HepG2 (cell line): ENCODE results near the gene MSGN1. TPM values are rescaled to one million over a fixed set of nuclear protein-coding genes. Genes with fewer than 3 reads are reported as not detected.

Source experiments
- ATAC-seq: fragments of 200-7000 bp; cut with Tn5 transposase; 3 replicates; pipeline ENCODE4 v1.9.1; 2020; ENCODE audit warnings: mild to moderate bottlenecking, moderate library complexity
- BruUV-seq: library from RNA; stranded (reverse); fragments of 400-500 nt; replicated peaks from 2 replicates; lab custom pipeline; 2021; lab: Mats Ljungman, UMichigan
- CTCF ChIA-PET: fragments of 300-600 bp; formaldehyde crosslinking; extraction: SDS; loops from one replicate; lab custom pipeline; 2021; ENCODE audit warnings: low total read pairs, inconsistent platforms, low intra/inter-chr PET ratio; lab: Yijun Ruan, JAX
- POLR2A ChIA-PET: fragments of 350-600 bp; sonication (Branson Sonifier 250); formaldehyde crosslinking; loops from one replicate; lab custom pipeline; 2020; ENCODE audit warnings: antibody characterized with exemption, inconsistent platforms; lab: Yijun Ruan, JAX
- DNase-seq: peaks from one replicate; pipeline ENCODE4 v3.0.0-alpha.2; 2015; ENCODE audit warnings: low spot score
- FAIRE-seq: peaks from 3 replicates; lab custom pipeline; 2011; peaks lifted over from hg19 to GRCh38; lab: Jason Lieb, UNC
- H2AFZ ChIP-seq: one replicate; pipeline ENCODE4 v1.6.1; 2011; ENCODE audit warnings: low read length, inconsistent platforms
- H3K27ac ChIP-seq: fragments of 300-600 bp; 3 replicates; pipeline ENCODE4 v1.8.0; 2011; ENCODE audit warnings: mixed run types, mild to moderate bottlenecking, mixed read lengths, low read length, inconsistent platforms; ENCODE audit not compliant: insufficient read depth; ENCODE audit errors: extremely low read length
- H3K27me3 ChIP-seq, 2 experiments: fragments of 200-600 bp in 1 of 2; 2 replicates in 1 of 2; 3 replicates in 1 of 2; pipeline versions ENCODE4 v1.6.0 to v1.8.0; 2011; ENCODE audit warnings: low read length in 2 of 2, mild to moderate bottlenecking in 2 of 2, moderate library complexity in 2 of 2, inconsistent platforms in 1 of 2; ENCODE audit not compliant: insufficient read depth in 2 of 2, control insufficient read depth in 1 of 2
- H3K36me3 ChIP-seq, 2 experiments: fragments of 200-600 bp in 1 of 2; replicated peaks in 1 of 2; 2 replicates in 1 of 2; 3 replicates in 1 of 2; pipeline versions ENCODE4 v1.5.1 to v1.8.0; 2011; ENCODE audit warnings: low read length in 2 of 2, inconsistent platforms in 1 of 2; ENCODE audit not compliant: insufficient read depth in 2 of 2, control insufficient read depth in 1 of 2
- H3K4me1 ChIP-seq: 2 replicates; pipeline ENCODE4 v1.5.1; 2012; ENCODE audit warnings: low read length, inconsistent platforms; ENCODE audit not compliant: insufficient read depth
- H3K4me2 ChIP-seq: 2 replicates; pipeline ENCODE4 v1.6.0; 2011; ENCODE audit warnings: low read depth, low read length, inconsistent platforms
- H3K4me3 ChIP-seq, 3 experiments: fragments of 200-600 bp in 1 of 3; sonication (generic), shearing (Covaris generic) in 1 of 3; replicated peaks in 1 of 3; 2 replicates each; pipeline ENCODE4 v1.5.1; 2011 to 2016; ENCODE audit warnings: low read length in 3 of 3, inconsistent platforms in 2 of 3, low read depth in 2 of 3, mild to moderate bottlenecking in 2 of 3, control low read depth in 1 of 3, mixed read lengths in 1 of 3; ENCODE audit not compliant: insufficient read depth in 1 of 3
- H3K79me2 ChIP-seq: one replicate; pipeline ENCODE4 v1.6.1; 2011; ENCODE audit warnings: low read length, inconsistent platforms; ENCODE audit not compliant: insufficient read depth
- H3K9ac ChIP-seq: 2 replicates; pipeline ENCODE4 v1.6.0; 2011; ENCODE audit warnings: mild to moderate bottlenecking, low read depth, low read length, inconsistent platforms; ENCODE audit not compliant: insufficient read depth
- H3K9me3 ChIP-seq: 2 replicates; pipeline ENCODE4 v1.5.1; 2012; ENCODE audit warnings: mild to moderate bottlenecking, low read length
- H4K20me1 ChIP-seq: 2 replicates; pipeline ENCODE4 v1.6.0; 2011; ENCODE audit warnings: inconsistent platforms, mild to moderate bottlenecking, low read length, moderate library complexity; ENCODE audit not compliant: insufficient read depth
- CEBPB ChIP-seq: IDR thresholded peaks from 2 replicates; pipeline ENCODE4 v1.6.1; 2011; ENCODE audit warnings: low read depth, low read length, improper control_type of control experiment, borderline replicate concordance
- KDM6A ChIP-seq: IDR thresholded peaks from 2 replicates; pipeline ENCODE4 v1.6.1; 2016; ENCODE audit warnings: low read depth
- NBN ChIP-seq: fragments of 450-650 bp; conservative IDR thresholded peaks from 2 replicates; pipeline ENCODE4 v1.6.1; 2017
- SMYD3 ChIP-seq: sonication (generic); formaldehyde crosslinking; IDR thresholded peaks from 2 replicates; pipeline ENCODE4 v1.8.1; 2023; ENCODE audit warnings: mild to moderate bottlenecking, missing genetic modification reagents
- SPEN ChIP-seq: sonication (generic); formaldehyde crosslinking; IDR thresholded peaks from 2 replicates; pipeline ENCODE4 v1.5.1; 2020; ENCODE audit warnings: low read depth, mild to moderate bottlenecking, missing genetic modification reagents
- STAT6 ChIP-seq: sonication (generic); formaldehyde crosslinking; IDR thresholded peaks from 2 replicates; pipeline ENCODE4 v1.4.0; 2020; ENCODE audit warnings: missing genetic modification reagents, mild to moderate bottlenecking, borderline replicate concordance
- ZBTB2 ChIP-seq: sonication (generic); formaldehyde crosslinking; IDR thresholded peaks from 2 replicates; pipeline ENCODE4 v1.8.0; 2022; ENCODE audit warnings: low read depth, missing genetic modification reagents
- ZNF138 ChIP-seq: sonication (generic); formaldehyde crosslinking; IDR thresholded peaks from 2 replicates; pipeline ENCODE4 v1.5.0; 2020; ENCODE audit warnings: mild to moderate bottlenecking, low read depth, missing genetic modification reagents
- ZNF326 ChIP-seq: sonication (generic); formaldehyde crosslinking; IDR thresholded peaks from 2 replicates; pipeline ENCODE4 v1.4.0; 2020; ENCODE audit warnings: missing genetic modification reagents, borderline replicate concordance
- ZNF841 ChIP-seq: sonication (generic); formaldehyde crosslinking; IDR thresholded peaks from 2 replicates; pipeline ENCODE4 v1.8.1; 2023; ENCODE audit warnings: missing genetic modification reagents, borderline replicate concordance
- WGBS: methylation state at CpG from one replicate; pipeline ENCODE4 v1.1.6; 2017; ENCODE audit warnings: low lambda C conversion rate; 5-methylcytosine and 5-hydroxymethylcytosine counted together
- in situ Hi-C: cut with HindIII; loops from 2 replicates; pipeline ENCODE4 v1.10.0; 2017; ENCODE audit warnings: low pct_unique_long_range_greater_than_20kb; ENCODE audit not compliant: extremely low pct_ligation_motif_present
- intact Hi-C: fragments of 100-400 bp; cut with micrococcal nuclease; formaldehyde crosslinking; loops from one replicate; pipeline ENCODE4 v1.10.0; 2022; ENCODE audit not compliant: unreplicated experiment
- polyA plus RNA-seq, 8 experiments: library from polyadenylated mRNA; depleted of rRNA in 3 of 8; stranded (reverse) in 7 of 8; unstranded in 1 of 8; fragments of >200 nt; fragmentation: Illumina TruSeq in 4 of 8; extraction: Trizol in 4 of 8; gene quantifications; 2 replicates each; pipeline versions ENCODE4 v1.2.1 to v1.2.3, GENCODE V29; 2011 to 2016; ENCODE audit warnings: low read depth in 4 of 8, missing spikeins in 1 of 8, mixed read lengths in 1 of 8; ENCODE audit not compliant: insufficient read depth in 1 of 8
- total RNA-seq, 5 experiments: library from RNA; depleted of rRNA; stranded (reverse); fragments of >200 nt; fragmentation: Illumina TruSeq; extraction: Trizol; gene quantifications; 2 replicates each; pipeline ENCODE4 v1.2.3, GENCODE V29; 2016; ENCODE audit warnings: low read depth in 1 of 5

Gene MSGN1
- total and polyA plus RNA-seq, 2 of the 13 experiments (the other 11 are each of a cell fraction or from before 2014, with no cell fraction given): not detected

- Histone ChIP-seq H3K36me3 (no peaks in the 10 kb centered on the region), H3K79me2 (no peaks in the 10 kb centered on the region), H3K27me3 (no peaks in the 10 kb centered on the region; a peak in 2 of 5 replicates), H3K9ac (no peak overlapping the region), H3K4me3 (no peak overlapping the region), H3K9me3 (no peaks in the 10 kb centered on the region), H3K4me1 (no peaks in the 10 kb centered on the region), H2AFZ (no peak overlapping the region), H3K27ac (no peak overlapping the region), H4K20me1 (no peaks in the 10 kb centered on the region), H3K4me2 (no peak overlapping the region)
- CTCF ChIA-PET: no interaction called here
- in situ Hi-C loops: no loop called here
- FAIRE-seq: no peak
- TF ChIP-seq ZBTB2: no peak
- no peak for TF ChIP-seq NBN
- TF ChIP-seq STAT6 (CRISPR knock-in tag): no peak
- no peak for TF ChIP-seq KDM6A
- no peak for TF ChIP-seq CEBPB
- TF ChIP-seq ZNF841 (CRISPR knock-in tag): no peak
- no peak for TF ChIP-seq ZNF326 (CRISPR knock-in tag)
- TF ChIP-seq SMYD3: no peak
- TF ChIP-seq SPEN (CRISPR knock-in tag): no peak
- no peak for TF ChIP-seq ZNF138
- intact Hi-C loops: no loop called here
- no TSS peak for BruUV-seq
- 4% methylated on average over 2 of the region's 2 CpGs for WGBS
- ATAC-seq: no peak
- no peak for DNase-seq
- POLR2A ChIA-PET: no interaction called here
These were observed 23.7 kb downstream of the MSGN1 start for GRCh38 chr2:17839959-17840358.
